ENCODE measurements around the gene MNDA. TPM values are rescaled to one million over a fixed set of nuclear protein-coding genes. Genes with fewer than 3 reads are reported as not detected.

The MNDA gene
- total and polyA plus RNA-seq, 8 donors, result 0.29 to 11.1 (median 4.8) TPM; not detected in 1

GRCh38 chr1:158873141-158873540 lies 42.0 kb downstream of the MNDA start:
- H3K4me1 ChIP-seq, result no peaks in the 10 kb centered on the region
- no peak for TF ChIP-seq EP300 (IDR thresholded peaks at IDR 0.05)
- TF ChIP-seq POLR2AphosphoS5 (IDR thresholded peaks at IDR 0.05), result no peak
- no peak for TF ChIP-seq CTCF (IDR thresholded peaks at IDR 0.05)
- no peak for TF ChIP-seq POLR2A (IDR thresholded peaks at IDR 0.05)
- DNase-seq, result no peak
- no peaks in the 10 kb centered on the region for H3K36me3 ChIP-seq
- intact Hi-C loops (cut with DNase I; ENCODE audit: low total_unique reads), result no loop called here
- H3K9me3 ChIP-seq, result no peaks in the 10 kb centered on the region
- H3K27ac ChIP-seq, result no peak overlapping the region
- no peak overlapping the region for H3K4me3 ChIP-seq
- WGBS, 5 donors, result 75 to 87% (median 80%) methylated on average over 2 of the region's 2 CpGs
- no peaks in the 10 kb centered on the region for H3K27me3 ChIP-seq

GRCh38 chr1:158893654-158894053 lies 62.5 kb downstream of the MNDA start:
- intact Hi-C loops (cut with DNase I; ENCODE audit: low total_unique reads), result no loop called here
- TF ChIP-seq POLR2A (IDR thresholded peaks at IDR 0.05) (no peak), EP300 (IDR thresholded peaks at IDR 0.05) (no peak), POLR2AphosphoS5 (IDR thresholded peaks at IDR 0.05) (no peak), CTCF (IDR thresholded peaks at IDR 0.05) (no peak)
- peaks cover 0 to 4% (median 0%) of the 10 kb centered on the region in 4 donors for H3K9me3 ChIP-seq
- no peak overlapping the region for H3K27ac ChIP-seq
- H3K36me3 ChIP-seq, result no peaks in the 10 kb centered on the region
- H3K4me3 ChIP-seq, result no peak overlapping the region
- DNase-seq, result no peak
- H3K4me1 ChIP-seq, result no peaks in the 10 kb centered on the region
- H3K27me3 ChIP-seq, result no peaks in the 10 kb centered on the region

- no peaks in the 10 kb centered on the region for H3K27me3 ChIP-seq
- 74 to 91% (median 84%) methylated on average over 2 of the region's 2 CpGs; no CpG with 5 or more reads in 2 of the 5 donors for WGBS, 5 donors
- intact Hi-C loops (cut with DNase I; ENCODE audit: low total_unique reads), result no loop called here
Observed at GRCh38 chr1:158898722-158899121, 67.6 kb downstream of the MNDA start.

More at GRCh38 chr1:158898722-158899121, 67.6 kb downstream of the MNDA start:
- Histone ChIP-seq H3K4me1 (no peaks in the 10 kb centered on the region), H3K9me3 (no peaks in the 10 kb centered on the region), H3K36me3 (no peaks in the 10 kb centered on the region), H3K27ac (no peak overlapping the region), H3K4me3 (no peak overlapping the region)
- no peak for DNase-seq
- TF ChIP-seq POLR2A (IDR thresholded peaks at IDR 0.05) (no peak), CTCF (IDR thresholded peaks at IDR 0.05) (no peak), POLR2AphosphoS5 (IDR thresholded peaks at IDR 0.05) (no peak), EP300 (IDR thresholded peaks at IDR 0.05) (no peak)

Small RNA genes within 50 kb of the gene (small RNA-seq; reads per million reads assigned to genes)
- gene OR2AQ1P, result 0 reads per million in 4 donors

Other genes with a start within 250 kb of the MNDA start
- not detected for gene OR10Z1, start 226.1 kb upstream of the MNDA start, total RNA-seq
- not detected for gene OR10Z1, start 226.1 kb upstream of the MNDA start, polyA plus RNA-seq
- 1 to 10 TPM in 1 of 5 donors, not detected in 4; 3.3 TPM for gene SPTA1, start 144.6 kb upstream of the MNDA start, total RNA-seq
- not detected for gene SPTA1, start 144.6 kb upstream of the MNDA start, polyA plus RNA-seq
- not detected for gene OR6K2, start 130.7 kb upstream of the MNDA start, total RNA-seq
- not detected for gene OR6K2, start 130.7 kb upstream of the MNDA start, polyA plus RNA-seq
- not detected for gene OR6K3, start 110.6 kb upstream of the MNDA start, total RNA-seq
- gene OR6K3, start 110.6 kb upstream of the MNDA start, polyA plus RNA-seq, result not detected
- not detected for gene OR6K6, start 76.6 kb upstream of the MNDA start, total RNA-seq
- gene OR6K6, start 76.6 kb upstream of the MNDA start, polyA plus RNA-seq, result not detected
- not detected for gene OR6N1, start 59.2 kb upstream of the MNDA start, total RNA-seq
- gene OR6N1, start 59.2 kb upstream of the MNDA start, polyA plus RNA-seq, result not detected
- gene OR6N2, start 50.1 kb upstream of the MNDA start, total RNA-seq, result not detected
- gene OR6N2, start 50.1 kb upstream of the MNDA start, polyA plus RNA-seq, result not detected
- 10 to 100 TPM in 1 of 5 donors, 1 to 10 TPM in 3, not detected in 1; 2.3 to 79.9 (median 3.4) TPM for gene PYHIN1, start 100.2 kb downstream of the MNDA start, total RNA-seq
- under 1 TPM; 0.25 to 0.61 (median 0.25) TPM for gene PYHIN1, start 100.2 kb downstream of the MNDA start, polyA plus RNA-seq
- 10 to 100 TPM; 24.3 to 65.6 (median 38.5) TPM for gene IFI16, start 178.6 kb downstream of the MNDA start, total RNA-seq
- 100 to 1,000 TPM in 1 of 3 donors, 10 to 100 TPM in 2; 40.0 to 113 (median 60.2) TPM for gene IFI16, start 178.6 kb downstream of the MNDA start, polyA plus RNA-seq
- gene AIM2, start 245.4 kb downstream of the MNDA start, total RNA-seq, result 1 to 10 TPM in 2 of 5 donors, not detected in 3; 1.6 to 4.4 TPM
- gene AIM2, start 245.4 kb downstream of the MNDA start, polyA plus RNA-seq, result 1 to 10 TPM in 1 of 3 donors, under 1 TPM in 1, not detected in 1; 0.50 to 1.7 TPM

Data from stomach (tissue), 9 donors.